Activated naive CD8-positive, alpha-beta T cell treated with anti-CD3 and anti-CD28 coated beads, Interleukin-2, amount 50 U/mL, for 16 hours (primary cell): ENCODE results near the gene AP4M1.
A peak's percentile ranks its signal among the peaks of the same experiment; 100 is the strongest.
"Not testable (repeated sequence)": the region's sequence is repeated elsewhere in the genome, so short reads cannot be mapped to it uniquely, and the experiment has no call there.

Experiments used
- DNase-seq: peaks from one replicate; pipeline ENCODE4 v3.0.0-alpha.2; 2020; ENCODE audit warnings: low read depth, low spot score

Gene AP4M1

DNA sequence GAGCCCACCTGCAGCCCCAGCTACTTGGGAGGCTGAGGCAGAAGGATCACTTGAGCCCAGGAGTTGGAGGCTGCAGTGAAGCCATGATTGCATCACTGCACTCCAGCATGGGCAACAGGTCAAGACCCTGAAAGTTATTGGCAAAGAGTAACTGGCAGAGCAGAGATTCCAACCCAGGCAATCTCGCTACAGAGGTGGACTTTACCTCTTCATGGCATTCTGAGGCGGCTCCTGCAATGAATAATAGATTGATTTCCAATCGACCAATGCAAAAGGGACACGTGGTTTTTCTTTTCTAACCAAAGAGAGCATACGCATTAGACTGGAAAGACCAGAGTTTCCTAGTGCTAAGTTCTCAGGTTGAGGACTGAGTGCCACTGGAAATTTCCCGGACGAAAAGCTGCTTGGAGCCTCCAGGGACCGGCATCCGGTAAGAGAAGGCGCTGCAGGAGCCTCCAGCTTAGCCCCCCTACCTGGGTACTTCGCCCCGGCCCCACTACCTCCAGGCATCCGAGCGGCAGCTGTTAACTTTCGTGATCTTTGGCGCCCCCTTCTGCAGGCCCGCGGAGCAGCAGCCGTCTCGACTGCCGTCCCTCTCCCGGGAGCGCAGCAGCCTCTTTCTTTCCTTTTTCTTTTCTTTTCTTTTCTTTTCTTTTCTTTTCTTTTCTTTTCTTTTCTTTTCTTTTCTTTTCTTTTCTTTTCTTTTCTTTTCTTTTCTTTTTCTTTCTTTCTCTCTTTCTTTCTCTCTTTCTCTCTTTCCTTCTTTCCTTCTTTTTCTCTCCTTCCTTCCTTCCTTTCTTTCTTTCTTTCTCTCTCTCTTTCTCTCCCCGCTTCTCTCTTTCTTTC is 29.4 kb downstream of the AP4M1 start:
- peak; percentile 66 for DNase-seq

DNA sequence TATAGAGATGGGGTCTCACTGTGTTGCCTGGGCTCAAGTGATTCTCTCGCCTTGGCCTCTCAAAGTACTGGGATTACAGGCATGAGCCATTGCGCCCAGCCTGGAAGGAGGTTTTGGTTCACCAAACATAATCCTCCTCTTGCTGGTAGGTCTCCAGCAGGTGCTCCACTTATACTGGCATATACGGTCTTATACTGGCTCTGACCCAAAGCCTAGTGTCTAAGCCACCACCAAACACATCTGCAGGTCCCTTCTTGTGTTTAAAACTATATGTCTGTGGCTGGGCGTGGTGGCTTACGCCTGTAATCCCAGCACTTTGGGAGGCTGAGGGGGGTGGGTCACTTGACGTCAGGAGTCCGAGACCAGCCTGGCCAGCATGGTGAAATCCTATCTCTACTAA is 30.7 kb downstream of the AP4M1 start:
- no peak for DNase-seq

- peak; percentile 40 for DNase-seq
These were observed 31.3 kb downstream of the AP4M1 start for GRCh38 chr7:100132697-100133151.

DNA sequence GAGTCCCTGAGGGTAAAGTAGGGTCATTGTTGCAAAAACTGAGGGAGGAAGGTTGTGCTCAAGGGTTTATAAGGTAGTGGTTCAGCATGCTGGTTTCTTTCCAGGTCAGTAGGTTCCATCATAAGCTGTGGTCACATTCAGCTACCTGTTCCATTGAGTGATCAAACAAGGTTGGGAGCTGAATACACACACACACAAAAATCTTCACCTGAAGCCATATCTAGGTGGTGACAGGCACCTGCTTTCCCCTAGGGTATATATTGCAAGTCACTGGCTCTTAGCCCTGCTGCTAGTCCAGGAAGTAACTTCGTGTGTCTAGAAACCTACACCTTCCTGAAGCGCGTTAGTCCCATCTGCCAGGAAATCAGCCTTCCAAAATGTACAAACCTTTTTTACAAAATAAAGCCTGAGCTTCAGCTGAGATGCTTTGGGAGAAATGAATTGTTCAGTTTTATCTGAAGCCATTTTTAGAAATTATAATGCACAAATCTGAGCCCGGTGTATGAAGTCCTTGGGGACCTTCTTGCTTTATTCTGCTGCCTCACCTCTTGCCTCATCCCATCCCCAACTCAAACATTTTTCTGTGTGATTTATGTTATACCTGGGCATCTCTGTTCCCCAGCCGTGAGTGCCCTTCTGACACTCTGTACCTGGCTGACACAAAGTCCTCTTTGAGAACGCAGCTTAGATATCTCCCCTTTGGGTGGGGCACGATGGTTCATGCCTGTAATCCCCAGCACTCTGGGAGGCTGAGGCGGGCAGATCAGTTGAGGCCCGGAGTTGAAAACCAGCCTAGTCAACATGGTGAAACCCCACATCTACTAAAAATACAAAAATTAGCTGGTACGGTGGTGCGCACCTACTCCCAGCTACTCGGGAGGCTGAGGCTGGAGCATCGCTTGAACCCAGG is 36.7 kb downstream of the AP4M1 start:
- no peak for DNase-seq

GRCh38 chr7:100141555-100141949 is 40.1 kb downstream of the AP4M1 start:
- no peak for DNase-seq

DNA sequence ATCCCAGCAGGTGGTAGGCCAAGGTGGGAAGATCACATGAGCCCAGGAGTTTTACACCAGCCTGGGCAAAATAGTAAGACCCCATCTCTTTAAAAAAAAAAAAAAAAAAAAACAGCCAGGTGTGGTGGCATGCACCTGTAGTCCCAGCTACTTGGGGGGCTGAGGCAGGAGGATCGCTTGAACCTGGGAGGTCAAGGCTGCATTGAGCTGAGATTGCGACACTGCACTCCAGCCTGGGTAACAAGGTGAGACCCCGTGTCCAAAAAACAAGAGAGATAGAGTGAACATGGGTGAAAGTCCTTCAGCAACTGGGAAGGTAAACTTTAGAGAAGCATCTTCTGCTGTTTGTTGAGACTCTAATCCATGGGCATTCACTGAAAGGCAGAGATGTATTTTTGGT is 41.0 kb downstream of the AP4M1 start:
- no peak for DNase-seq

DNA sequence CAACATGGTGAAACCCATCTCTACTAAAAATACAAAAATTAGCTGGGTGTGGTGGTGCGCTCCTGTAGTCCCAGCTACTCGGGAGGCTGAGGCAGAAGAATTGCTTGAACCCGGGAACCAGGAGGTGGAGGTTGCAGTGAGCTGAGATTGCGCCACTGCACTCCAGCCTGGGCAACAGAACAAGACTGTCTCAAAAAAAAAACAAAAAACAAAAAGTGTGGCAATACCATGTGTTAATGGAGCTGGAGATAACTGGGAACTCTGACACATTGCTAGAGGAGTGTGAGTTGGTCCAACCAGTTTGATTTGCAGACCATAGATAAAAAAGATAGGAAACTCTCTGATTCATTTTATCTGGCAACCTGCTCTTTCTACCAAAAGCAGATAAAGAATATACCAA is 44.9 kb downstream of the AP4M1 start:
- not testable (repeated sequence) for DNase-seq

DNA sequence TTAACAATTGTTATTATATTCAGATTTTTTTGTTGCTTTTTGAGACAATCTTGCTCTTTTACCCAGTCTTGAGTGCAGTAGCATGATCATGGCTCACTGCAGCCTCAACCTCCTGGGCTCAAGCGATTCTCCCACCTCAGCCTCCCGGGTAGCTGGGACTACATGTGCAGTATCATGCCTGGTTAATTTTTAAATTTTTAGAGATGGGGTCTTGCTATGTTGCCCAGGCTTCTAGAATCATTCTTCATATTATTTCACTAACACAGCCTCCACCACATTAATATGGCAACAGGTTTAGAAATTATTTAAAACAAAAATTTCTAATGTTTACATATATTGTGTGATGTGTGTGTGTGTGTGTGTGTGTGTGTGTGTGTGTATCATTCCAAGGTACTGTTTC is 45.8 kb downstream of the AP4M1 start:
- DNase-seq, result no peak

DNA sequence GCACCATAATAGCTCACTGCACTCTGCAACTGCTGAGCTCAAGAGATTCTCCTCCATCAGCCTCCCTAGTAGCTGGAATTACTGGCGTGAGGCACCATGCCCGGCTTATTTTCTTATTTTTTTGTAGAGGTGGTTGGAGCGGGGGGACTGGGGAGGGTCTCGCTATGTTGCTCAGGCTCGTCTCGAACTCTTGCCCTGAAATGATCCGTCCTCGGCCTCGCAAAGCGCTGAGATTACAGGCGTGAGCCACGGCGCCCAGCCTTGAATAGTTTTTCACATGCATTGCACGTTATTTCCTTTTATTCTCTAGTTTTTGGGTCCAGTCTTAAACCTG is 46.7 kb downstream of the AP4M1 start:
- no peak for DNase-seq

GRCh38 chr7:100148559-100149328 is 47.3 kb downstream of the AP4M1 start, which contains the start of gene LAMTOR4:
Gene LAMTOR4, plus strand, starts transcription at chr7:100148918. Its CDS starts 55 bp downstream, at chr7:100148973.
- DNase-seq, result peak; percentile 96

- no peak for DNase-seq
These were observed 51.0 kb downstream of the AP4M1 start for GRCh38 chr7:100152404-100152803.

DNA sequence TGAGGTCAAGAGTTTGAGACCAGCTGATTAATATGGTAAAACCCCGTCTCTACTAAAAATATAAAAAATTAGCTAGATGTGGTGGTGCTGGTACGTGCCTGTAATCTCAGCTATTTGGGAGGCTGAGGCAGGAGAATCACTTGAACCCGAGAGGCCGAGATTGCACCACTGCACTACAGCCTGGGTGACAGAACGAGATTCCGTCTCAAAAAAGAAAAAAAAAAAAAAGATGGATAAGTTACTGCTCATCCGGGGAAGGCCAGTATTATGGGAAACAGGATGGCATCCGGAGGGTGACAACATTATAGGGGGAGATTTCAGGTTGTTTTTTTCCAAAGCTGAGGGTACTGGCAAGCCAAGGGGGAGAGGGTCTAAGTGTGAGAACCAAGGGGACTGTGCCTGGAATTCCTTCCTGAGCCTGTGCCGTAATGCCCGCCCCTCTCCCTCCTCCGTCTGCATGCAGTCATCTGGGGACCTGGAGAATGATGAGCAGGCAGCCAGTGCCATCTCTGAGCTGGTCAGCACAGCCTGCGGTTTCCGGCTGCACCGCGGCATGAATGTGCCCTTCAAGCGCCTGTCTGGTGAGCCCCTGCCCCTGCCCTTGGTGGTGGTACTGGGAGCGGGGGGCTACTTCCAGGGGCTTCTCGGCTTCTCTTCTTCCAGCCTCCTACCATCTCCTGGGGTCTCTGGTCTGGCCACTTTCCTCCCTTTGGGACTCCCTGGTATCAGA is 51.7 kb downstream of the AP4M1 start:
- no peak for DNase-seq

DNA sequence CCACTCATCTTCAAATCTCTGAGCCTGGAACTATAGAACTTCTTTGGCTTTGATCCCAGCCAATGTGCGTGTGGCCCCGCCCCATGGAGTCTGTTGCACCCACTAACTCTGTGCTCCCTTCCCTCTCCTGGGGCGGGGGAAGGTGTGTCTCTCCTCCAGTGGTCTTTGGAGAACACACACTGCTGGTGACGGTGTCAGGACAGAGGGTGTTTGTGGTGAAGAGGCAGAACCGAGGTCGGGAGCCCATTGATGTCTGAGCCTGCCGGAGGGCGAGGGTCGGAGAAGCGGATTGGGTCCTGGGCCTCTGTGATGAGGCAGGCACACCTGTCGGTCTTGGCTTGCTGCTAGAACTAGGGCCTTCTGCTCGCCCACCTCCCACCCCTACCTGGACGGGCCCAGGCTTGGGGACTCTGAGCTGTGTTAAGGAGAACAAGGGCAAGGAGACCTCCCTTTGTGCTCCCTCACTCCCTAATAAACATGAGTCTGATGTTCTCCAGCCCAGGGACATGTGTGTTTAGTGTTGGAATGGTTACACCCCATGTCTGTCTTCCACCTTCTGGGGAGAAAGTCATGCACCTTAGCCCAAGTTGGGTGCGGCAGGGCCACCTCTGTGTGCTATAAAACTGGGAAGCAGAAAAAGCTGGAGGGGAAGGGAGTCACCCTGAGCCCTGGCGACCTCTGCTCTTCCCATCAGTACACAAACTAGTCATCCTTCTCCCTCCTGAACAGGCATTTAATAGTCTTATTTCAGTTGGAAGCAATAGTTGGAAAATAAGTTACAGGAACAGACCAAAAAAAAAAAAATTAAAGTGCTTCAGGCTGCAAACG is 52.5 kb downstream of the AP4M1 start:
- DNase-seq, result no peak

DNA sequence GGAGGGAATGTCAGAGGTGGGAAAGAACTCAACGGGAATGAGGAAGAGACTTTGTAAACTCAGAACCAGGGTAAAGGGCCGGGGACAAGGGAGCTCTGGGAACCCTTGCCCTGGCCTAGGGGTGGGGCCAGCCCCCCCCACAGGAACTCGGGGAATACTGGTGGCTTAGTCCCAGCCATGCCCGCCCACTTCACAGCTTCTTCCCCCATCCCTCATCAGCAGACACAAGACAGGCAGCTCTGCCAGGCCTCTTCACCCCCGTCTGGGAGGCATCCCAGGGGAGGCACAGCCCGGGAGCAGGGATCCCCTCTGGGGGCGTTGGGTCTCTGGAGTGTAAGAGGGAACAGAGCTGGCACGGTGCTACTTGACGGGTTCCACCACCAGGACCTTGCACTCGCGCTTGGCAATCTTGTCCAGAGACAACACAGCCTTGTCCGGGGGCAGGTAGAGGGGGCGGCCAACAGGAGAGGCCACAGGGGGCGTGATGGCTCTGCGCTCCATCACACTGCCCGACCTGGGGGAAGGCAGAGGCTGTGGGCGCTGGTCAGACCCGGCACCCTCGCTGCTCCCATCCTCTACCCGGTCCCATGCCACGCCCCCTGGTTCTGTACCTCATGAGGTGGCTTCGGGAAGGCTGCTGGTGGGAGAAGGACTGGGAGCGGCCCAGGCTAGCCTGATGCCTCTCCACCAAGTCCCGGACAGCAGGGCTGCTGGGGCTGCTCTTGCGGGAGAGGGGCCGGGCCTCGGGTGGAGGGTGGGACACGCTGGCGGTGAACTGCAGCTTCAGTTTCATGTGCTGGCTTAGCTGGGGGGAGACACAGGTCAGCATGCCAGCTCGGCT is 53.4 kb downstream of the AP4M1 start:
- no peak for DNase-seq

DNA sequence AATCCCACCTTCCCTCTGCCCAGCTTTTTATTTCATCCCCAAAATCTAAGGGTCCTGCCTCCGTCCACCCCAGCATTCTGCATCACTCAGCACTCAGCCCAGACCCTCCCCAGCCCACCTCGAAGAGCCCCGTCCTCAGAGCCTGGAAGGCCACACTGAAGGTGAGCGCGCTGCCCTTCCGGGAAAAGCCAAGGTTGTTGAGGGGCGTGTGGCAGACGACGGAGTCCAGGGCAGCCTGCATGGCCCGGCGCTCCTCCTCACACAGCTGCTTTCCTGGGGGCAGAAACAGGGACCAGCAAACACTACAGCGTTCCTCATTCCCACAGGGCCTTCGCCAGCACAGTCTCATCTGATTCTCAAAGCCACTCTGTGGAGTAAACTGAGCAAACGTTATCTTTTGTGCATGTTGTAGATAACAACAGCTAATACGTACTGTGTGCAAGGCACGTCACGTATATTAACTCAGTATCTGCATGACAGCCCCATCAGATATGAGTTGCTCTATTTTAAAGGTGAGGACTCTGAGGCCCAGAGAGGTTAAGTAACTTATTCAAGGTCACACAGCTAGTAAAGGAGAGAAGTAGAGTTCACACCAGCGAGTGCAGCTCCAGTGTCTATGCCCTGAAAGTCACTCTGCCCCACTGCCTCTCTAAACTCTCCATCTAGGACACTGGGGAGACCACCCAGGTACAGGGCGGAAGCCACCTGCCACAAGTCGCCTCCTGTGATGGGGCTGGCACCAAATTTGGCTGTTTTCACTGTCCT is 54.3 kb downstream of the AP4M1 start:
- no peak for DNase-seq

DNA sequence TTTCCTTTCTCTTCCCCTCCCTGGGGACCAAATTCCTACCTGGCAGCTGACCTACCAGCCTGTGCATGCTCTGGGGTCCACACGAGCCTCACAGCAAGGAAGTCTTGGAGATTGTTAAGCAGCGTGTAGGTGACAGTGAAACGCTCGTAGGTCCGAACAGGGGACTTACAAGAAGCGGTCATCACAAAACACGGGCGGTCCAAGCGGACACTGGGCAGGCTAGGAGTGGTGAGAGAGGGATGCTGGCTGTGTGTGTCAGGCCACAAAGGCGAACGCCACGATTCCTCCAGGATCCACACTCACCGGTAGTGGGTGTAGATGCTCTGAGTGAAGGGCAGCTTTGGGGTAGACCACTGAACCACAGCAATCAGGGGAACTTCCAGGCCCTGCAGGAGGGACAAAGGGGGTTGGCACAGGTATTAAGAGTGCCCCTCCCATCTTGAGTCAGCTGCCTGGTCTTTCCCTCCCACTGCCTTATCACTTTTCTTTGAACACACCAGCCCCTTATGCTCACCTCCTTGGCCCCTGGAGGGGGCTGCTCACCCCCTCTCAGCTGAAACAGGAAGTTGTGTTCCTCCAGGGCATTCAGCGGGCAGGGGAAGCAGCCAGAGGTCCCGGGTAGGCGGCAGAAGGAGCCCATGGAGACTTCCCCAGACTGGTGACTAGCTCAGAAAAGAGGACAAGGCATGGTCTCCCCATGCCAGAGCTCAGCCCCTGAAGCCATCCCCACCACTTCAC is 55.1 kb downstream of the AP4M1 start:
- no peak for DNase-seq

GRCh38 chr7:100157069-100157333 is 55.6 kb downstream of the AP4M1 start:
- DNase-seq, result no peak
